Stimulated activated CD8-positive, alpha-beta memory T cell treated with anti-CD3 and anti-CD28 coated beads, Interleukin-15, amount 100 ng/mL, for 4 hours (primary cell): ENCODE data around the gene ANKDD1A.
A peak's percentile ranks its signal among the peaks of the same experiment; 100 is the strongest.

Experiments used
- DNase-seq, 2 donors: peaks; one replicate each; pipeline ENCODE4 v3.0.0-alpha.2; 2020; ENCODE audit warnings: low read depth in 2 of 2

The ANKDD1A gene

DNA sequence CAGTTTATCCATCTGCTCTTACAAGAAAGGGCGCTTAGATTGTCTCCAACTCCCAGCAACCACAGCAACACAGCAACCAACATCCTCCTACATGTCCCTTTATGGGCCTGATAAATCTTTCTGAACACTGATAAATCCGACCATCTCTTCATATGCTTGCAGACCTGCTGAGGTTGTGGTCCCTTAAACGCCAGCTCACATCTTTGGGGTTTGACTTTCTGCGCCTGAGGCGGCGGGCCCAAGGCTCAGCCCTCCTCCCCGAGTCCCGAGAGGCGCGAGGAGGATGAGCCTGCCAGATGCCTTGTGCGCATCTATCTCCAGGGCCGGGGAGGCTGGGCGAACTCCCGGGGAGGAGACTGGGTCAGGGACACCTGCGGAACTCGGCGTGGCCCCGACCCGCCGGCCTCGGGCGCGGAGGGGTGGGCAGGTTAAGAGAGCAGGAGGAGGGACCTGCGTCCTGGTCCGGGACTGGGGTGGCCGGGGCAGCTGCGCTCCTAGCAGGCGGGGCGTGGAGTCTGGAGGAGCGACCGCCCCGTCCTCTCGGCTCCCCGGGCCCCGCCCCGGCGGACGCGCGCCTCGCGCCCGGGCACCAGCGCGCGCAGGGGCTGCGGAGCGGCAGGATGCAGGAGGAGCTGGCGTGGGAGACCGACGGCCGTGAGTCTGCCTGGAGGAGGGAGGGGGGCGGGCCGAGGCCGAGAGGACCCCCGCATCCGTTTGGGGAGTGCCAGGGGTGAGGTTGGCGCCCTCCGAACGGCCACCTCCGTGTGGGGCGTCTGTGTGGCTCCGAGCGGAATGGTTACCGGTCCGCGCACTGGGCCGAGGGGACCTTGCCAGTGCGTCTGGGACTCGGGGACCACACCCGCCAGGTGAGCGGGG is at the start of gene ANKDD1A:
Gene ANKDD1A (plus strand): TSS at position 592 of the 876 bp plus-strand sequence. CDS start 29 bp downstream, at position 621.
- DNase-seq = no peak

DNA sequence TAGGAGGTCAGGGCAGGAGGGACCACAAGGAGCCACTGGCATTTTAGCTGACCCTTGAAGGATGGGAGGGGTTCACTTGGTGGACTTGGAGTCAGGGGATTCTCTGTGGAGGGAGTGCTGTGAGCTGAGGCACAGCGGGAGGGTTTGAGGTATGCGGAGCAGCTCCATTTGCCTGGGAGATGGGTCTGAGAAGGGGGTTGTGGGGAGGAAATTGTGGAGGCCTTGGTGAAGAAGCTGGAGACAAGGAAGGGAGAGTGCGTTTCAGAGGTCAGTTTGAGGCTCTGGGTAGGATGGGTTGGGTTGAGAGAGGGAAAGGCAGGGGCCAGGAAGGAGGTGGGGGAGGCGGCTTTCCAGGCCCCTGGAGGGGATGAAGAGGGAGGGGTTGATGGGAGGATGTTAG is 49.7 kb upstream of the ANKDD1A start:
- DNase-seq = no peak

DNA sequence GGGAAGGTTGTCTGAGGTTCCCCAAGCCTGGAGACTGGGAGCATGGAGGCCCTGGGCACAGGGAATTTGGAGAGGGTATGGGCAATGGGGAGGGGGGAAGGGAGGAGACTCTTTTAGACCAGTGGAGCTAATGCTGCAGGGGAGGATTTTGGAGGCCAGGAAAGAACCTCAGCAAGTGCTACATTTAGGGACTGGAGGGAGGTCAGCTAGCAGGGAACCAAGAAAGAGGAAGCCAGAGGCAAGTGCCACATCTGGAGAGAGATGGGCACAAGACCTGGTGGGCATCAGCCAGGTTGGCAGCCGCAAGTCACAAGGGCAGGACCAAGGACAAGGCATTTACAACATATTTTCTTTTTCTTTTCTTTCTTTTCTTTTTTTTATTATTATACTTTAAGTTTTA is 49.3 kb upstream of the ANKDD1A start:
- DNase-seq = no peak

DNA sequence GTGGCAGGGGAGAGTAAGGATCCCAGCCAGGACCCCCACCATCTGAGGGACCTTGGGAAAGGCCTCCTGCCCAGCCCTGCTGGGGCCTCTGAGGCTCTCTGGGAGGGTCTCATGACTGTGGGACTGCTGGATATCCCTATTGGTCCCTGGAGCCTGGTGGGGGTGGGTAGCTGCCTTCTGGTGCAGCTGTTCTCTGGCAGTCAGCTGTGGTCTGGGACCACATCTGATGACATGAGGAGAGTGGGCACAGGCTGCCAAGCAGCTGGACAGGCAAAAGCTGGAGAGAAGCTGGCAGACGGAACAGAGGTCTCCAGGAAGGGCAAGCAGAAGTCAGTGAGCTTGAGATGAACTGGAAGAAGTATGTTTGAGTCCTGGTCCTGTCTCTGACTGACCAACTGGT is 47.6 kb upstream of the ANKDD1A start:
- no peak for DNase-seq

DNA sequence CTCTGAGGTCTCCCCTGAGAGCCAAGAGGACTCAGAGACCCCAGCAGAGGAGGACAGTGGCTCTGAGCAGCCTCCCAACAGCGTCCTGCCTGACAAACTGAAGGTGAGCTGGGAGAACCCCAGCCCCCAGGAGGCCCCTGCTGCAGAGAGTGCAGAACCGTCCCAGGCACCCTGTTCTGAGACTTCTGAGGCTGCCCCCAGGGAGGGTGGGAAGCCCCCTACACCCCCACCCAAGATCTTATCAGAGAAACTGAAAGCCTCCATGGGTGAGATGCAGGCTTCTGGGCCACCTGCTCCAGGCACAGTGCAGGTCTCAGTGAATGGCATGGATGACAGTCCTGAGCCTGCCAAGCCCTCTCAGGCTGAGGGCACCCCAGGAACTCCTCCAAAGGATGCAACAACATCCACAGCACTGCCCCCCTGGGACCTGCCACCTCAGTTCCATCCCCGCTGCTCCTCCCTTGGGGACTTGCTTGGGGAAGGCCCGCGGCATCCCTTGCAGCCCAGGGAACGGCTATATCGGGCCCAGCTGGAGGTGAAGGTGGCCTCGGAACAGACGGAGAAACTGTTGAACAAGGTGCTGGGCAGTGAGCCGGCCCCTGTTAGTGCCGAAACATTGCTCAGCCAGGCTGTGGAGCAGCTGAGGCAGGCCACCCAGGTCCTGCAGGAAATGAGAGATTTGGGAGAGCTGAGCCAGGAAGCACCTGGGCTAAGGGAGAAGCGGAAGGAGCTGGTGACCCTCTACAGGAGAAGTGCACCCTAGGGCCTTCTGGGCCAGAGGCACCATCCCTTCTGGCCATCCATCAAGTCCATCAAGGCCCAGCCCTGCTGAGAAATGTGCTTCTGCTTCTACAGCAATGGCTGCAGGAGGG is 46.3 kb upstream of the ANKDD1A start:
- DNase-seq = no peak

DNA sequence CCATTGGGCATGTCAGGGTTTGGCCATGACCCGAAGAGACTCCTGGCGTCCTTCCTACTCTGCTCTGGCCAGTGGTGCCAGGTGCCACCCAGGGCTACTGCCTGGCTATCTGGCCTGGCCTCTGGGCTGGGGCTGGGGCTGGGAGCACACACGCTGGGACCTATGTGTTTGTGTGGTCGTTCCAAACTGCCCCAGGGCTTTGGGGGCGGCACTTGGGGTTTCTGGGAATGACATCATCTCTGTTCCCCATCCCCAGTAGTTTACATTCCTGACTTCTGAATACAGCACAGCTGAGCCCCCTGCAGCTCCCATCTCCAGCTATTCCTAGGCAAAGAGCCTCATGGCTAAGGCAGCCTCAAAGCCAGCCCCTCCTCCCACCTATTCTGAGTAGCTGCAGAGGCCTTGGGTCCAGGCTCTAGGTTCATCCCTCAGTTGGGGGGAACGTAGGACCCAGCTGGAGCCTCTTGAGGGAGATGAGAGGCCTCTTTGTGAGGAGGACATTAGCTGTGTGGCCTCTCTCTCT is 45.6 kb upstream of the ANKDD1A start:
- no peak for DNase-seq

DNA sequence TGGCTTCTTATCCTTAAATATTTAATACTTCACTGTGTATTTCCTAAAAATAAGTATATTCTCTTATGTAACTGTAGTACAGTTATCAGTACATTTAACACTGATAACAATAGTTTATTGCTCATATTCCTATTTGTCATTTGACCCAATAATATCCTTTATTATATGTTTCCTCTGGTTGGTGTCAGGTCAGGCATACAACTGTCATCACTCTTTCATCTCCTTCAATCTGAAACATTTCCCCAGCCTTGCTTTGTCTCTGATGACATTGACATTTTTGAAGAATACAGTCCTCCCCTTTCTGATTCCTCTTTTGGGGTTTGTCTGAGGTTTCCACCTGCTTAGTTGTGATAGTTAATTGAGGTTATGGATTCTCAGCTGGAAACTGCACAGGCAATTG is 42.2 kb upstream of the ANKDD1A start:
- no peak for DNase-seq

DNA sequence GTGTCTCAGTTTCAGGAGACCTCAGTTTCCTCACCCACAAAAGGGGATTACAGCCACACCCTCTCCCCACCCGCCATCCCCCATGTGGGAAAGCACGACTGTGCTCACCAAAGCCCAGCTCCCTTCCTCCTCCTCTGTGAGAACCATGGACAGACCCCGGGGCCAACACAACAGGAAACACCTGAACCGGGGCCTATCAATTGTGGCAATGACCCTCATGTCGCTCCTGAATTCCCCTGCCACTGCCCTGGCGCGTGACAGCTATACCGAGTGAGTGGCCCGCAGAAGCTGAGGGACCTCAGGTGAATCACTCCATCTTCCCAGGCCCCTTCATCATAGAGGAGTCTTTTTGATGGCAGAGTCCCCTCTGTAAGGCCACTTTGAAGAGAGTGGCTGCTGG is 41.3 kb upstream of the ANKDD1A start:
- no peak for DNase-seq

DNA sequence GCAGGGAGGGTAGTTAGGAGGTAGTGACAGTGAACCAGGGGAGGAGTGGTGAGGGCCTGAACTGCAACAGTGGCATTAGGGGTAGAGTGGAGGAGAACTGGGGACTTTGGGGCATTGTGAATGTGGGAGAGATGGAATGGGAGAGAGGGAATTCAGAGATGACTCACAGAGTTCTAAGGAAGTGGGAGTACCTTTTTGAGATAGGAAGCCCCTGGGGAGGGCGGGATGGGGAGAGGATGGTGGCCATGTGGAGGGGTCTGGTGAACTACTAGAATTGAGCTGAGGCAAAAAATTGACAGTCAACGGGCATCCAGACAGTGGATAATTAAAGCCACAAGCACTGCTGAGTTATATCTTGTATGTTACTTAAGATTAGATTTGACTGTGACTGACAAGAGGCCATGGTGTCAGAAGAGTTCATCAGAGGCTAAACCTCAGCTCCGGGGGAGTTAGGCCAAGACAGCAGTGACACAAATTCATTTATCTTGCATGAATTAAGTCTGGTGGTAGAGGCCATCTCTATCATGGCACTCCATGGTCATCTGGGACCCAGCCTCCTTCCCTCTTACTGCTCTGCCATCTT is 36.0 kb upstream of the ANKDD1A start:
- no peak for DNase-seq

DNA sequence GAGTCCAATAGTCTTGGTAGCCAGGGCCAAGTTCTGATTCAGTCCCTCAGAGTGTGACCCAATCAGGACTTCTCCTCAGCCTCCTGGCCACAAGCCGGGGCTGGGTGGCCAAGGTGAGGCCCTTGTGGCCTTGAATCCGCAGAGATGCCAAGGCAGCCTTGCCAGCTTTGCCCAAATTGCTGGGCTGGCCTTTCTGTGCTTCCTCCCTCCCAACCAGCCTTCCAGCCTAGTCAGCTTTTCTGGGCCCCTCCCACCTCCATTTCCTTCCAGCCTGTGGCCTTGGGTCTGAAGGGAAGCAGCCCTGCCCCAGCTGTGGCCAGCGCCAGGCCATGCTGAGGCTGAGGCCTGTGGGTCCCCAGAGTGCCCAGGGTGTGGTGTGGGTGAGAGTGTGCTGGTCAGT is 34.3 kb upstream of the ANKDD1A start:
- no peak for DNase-seq

DNA sequence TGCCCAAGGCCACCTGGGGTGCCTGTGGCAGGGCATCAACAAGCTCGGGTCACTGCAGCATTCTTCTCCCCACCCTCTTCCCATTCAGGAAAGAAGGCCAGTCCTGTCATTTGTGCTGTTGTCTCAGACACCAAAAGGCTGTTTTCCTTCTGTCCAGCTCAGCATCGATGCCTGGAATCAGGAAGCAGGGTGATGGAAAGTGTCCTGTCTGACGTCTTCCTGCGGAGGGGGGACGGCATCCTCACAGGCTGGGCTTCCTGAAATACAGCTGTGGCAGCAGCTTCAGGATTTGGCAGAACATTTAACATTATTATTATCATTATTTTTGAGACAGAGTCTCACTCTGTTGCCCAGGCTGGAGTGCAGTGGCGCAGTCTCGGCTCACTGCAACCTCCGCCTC is 33.0 kb upstream of the ANKDD1A start:
- DNase-seq = no peak

DNA sequence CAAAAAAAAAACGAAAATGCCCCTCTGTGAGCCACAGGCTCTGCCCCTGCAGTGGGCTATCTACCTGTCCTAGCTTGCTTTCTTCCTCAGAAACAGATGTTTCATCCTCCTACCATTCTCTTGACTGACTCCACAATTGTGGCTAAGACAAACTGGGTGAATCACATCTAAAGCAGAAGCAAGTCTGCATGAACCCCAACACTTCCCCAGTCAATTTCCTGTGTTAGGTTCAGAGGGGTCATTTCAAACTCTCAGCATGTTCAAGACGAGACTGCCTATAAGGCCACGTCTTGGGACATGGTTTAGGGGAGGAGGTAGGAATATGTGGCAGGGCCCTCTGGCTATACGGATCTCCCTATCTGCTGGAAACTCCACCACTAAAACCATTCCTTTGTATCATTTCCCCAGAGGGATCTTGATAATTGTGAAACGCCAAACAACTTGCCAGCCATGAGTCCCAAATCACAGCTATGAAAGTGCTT is 28.6 kb upstream of the ANKDD1A start:
- no peak for DNase-seq

DNA sequence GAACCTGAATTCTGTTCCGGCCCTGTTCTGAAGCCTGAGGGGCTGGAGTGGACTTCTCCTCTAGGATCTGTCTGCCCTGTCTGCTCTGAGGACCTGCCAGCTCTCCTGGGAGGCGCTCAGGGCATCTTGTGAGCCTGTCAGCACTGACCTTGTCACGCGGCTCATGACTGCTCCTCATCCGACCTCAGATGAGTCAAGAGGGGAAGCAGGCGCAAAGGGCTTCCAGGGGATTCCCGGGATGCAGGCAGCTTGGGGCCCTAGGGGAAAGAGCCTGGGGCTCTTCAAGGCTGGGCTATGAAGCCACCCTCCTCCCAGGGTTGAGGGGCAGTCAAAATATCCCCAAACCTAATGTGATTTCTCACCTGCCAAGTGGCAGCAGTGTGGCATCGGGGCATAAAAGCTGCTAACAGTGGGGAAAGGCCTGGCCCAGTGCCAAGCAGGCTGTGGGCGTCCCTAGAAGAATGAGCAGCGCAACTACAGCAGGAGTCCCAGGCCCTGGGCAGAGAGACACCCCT is 27.6 kb upstream of the ANKDD1A start:
- peak; percentile 62 to 64 for DNase-seq

DNA sequence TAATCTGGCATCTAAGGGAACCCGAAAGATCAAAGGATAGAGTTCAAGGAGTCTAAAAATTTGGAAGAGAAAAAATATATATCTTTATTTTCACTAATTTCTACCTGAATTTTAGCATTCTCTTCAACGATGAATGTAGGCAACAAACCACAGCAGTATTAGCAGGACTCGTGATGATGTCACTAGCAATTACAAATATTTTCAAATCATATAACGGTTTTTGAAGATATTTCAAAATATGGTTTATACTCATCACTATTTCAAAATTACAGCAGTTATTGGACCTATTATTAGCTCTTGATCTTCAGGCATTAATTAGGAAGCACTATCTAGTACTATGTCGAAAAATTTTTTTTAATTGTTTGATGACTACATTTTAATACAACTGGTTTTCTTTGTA is 27.0 kb upstream of the ANKDD1A start:
- DNase-seq = no peak

DNA sequence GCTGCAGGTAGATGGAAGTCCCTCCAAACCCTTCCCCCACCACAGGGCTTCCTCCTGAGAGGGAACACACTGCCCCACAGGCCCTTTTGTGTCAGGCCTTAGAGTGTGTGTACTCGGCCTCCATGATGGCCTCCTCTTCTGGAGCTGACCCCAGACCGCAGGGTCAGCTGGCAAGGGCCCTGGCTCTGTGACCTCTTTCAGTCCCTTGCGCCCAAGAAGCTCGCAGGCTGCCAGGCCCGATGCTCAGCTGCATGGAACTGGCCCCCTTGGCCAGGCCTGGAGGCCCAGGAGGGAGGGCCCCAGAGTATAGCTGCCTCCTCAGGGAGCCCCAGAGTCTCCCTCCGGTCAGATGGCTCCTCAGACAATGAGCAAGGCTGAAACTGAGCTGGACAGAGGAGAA is 23.4 kb upstream of the ANKDD1A start:
- no peak for DNase-seq

DNA sequence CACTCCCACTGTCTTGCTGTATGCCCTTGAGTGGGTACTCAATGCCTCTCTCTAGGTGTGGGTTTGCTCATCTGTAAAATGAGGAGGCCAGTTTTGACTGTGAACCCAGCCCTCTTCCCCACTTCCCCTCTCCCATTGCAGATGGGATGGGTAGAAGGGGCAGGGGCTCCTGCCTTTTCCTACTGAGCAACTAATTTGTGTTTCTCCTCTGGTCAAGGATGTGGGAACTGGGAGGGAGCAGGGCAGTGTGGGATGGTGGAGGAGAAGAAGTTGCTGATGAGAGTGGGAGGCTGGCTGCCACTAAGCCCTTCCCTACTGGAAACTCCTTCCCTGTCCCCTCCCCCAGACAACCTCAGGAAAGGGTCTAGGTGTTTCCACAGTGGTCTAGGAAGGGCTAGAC is 20.1 kb upstream of the ANKDD1A start:
- no peak for DNase-seq

DNA sequence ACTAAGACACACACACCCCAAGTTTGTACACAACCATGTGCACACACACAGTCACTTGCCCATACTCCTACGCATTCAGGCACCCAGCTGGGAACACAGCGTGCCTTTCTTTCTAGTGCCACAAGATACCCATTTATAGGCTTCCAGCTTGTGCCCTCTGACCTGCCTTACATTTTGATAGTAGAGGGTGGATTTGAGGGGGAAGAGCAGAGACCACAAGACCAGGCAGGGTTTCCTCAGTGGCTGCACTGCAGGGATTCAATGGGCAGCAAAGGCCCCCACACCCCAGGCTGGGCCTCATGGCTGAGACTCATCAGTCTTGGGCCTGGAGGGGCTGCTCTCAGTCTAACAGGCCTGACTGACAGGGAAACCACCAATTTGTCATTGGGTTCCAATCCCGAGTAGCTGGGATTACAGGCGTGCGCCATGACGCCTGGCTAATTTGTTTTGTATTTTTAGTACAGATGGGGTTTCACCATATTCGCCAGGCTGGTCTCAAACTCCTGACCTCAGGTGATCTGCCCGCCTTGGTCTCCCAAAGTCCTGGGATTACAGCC is 18.8 kb upstream of the ANKDD1A start:
- DNase-seq = no peak

DNA sequence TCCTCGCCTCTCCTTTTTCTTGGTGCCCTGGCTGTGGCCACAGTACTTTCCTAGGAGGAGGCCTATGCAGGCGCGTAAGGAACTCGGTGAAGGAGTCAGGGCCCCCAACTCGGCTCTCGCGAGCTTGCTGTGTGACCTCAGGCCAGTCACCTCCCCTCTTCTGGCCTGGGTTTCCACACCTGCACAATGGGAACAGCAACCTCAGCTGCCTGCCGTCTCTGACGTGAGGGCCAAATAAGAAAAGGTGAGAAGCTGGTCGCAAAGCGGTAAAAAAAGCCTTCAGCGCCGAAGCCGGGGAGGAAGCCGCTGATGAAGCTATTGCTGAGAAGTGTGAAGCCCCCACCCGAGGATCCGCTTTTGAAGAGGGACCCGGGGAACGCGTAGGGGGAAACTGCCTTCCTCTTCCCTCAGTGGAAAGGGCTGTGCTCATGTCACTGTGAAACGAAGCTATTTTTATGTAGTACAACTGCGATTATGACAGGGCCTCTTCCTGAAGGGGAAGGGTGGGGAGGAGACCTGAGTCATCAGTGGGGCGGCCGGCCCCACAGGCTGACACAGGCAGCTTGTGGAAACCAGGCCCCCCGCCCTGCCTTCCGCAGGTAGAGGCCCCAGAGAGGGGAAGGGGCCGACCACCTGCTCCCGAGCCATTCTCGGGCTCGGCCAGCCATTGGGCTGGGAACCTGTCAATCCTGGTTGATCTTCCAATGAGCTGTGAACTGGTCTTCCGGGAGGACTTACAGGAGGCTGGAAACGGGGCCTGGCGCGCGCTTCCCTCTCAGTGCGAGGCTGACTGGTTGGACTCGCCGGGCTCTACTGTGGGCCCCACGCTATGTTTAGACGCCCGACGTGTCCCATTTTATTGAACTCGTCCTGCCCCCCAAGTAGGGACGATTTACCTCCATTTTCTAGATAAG is 18.0 kb upstream of the ANKDD1A start:
- DNase-seq = peak; percentile 91 to 92

DNA sequence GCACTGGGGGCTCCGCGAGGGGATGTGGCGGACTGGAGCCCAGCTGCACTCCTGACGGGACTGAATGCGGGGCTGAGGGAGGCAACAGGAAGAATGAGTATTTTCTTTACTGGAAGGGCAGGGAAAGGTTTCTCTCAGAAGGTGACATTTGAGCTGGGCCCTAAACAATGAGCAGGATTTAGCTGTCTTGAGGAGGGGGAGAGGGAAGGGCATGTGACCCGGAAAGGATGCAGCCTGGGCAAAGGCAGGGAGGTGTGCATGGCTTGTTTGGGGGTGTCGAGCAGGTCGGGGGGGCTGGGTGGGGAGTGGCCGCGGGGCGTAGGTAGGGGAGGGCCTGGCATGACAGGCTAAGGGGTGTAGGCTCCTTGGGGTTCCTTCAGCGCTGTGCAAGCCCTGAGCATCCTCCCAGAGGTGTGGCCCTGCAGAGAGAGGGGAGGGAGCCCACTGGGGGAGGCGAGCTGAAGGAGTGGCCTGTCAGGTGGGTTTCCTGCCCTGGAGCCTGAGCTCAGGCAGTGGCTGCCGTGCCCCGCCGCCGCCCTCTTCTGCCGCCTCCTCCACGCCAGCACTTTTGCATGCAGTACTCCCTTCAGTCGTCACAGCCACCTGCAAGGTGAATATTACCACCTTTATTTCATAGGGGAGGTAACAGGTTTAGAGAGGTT is 17.2 kb upstream of the ANKDD1A start:
- DNase-seq = peak in 1 of 2 donors; percentile 57
